ENCODE measurements around the gene RFNG. TPM values are rescaled to one million over a fixed set of nuclear protein-coding genes. Genes with fewer than 3 reads are reported as not detected.

RFNG gene
- polyA plus RNA-seq, 1 experiment: 11.8 TPM

DNA sequence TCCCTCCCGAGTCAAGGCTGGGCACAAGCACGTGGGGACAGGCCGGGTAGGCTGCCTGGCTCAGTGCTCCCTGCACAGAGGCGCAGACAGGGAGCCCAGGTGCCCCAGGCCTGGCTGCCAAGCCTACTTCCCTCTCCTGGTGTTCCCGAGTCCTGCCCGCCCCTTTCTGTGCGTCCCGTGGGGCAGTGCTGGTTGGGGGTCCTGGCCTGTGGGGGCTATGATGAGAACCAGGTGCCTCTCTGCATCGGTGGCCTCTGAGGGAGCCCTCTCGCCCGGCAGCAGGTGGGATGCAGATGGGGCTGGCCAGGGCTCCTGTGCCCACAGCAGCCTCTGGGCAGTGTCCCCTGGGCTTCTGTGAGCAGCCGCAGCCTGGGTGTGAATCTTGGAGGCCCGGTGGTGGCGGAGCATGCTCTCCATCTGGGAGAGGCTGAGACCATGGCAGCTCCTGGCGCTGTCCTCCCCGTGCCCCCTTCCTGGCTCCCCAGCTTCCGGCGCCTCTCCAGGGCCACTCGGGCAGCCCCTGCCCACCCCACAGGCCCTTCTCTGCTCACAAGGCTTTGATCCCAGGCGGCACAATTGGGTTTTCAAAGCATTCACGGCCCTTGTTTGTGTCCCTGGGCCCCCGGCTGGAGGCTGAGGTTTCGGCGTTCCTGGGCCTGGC lies 36.2 kb downstream of the RFNG start:
- POLR2A ChIA-PET: interaction anchor here (0.6 kb wide), 1 partner anchor 25 kb away, joined by 3 read pairs; no protein-coding TSS in a partner anchor
- DNase-seq (ENCODE audit: low read depth, low spot score): no peak
- Histone ChIP-seq H3K27me3 (ENCODE audit: control insufficient read depth, insufficient read depth, low read length) (no peaks in the 10 kb centered on the region), H3K27ac (ENCODE audit: low read depth, low read length) (no peak overlapping the region), H3K9me3 (ENCODE audit: control insufficient read depth, insufficient read depth, low read length) (no peaks in the 10 kb centered on the region; the same call in 1 of the 2 replicates), H3K4me3 (ENCODE audit: low read depth, low read length) (no peak overlapping the region)
- CTCF ChIA-PET: no interaction called here
- TF ChIP-seq, protein P1, sequence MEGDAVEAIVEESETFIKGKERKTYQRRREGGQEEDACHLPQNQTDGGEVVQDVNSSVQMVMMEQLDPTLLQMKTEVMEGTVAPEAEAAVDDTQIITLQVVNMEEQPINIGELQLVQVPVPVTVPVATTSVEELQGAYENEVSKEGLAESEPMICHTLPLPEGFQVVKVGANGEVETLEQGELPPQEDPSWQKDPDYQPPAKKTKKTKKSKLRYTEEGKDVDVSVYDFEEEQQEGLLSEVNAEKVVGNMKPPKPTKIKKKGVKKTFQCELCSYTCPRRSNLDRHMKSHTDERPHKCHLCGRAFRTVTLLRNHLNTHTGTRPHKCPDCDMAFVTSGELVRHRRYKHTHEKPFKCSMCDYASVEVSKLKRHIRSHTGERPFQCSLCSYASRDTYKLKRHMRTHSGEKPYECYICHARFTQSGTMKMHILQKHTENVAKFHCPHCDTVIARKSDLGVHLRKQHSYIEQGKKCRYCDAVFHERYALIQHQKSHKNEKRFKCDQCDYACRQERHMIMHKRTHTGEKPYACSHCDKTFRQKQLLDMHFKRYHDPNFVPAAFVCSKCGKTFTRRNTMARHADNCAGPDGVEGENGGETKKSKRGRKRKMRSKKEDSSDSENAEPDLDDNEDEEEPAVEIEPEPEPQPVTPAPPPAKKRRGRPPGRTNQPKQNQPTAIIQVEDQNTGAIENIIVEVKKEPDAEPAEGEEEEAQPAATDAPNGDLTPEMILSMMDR (IDR thresholded peaks at IDR 0.05; ENCODE audit: low read depth, low read length): no peak

DNA sequence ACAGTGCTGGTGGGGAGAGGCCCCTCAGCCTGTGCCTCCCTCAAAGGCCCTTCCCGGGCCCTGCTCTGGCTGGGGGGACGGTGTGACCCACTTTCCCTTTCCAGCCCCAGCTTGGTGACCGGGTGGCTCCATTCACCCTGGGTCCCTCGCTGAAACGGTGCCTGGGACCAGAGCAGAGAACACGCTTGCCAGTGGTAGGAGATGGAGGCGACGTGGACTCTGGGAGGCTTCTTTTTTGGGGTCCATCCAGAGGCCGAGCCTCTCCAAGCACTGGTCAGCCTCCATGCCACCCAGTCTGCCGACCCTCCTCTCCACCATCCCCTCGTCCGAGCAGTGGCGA lies 36.7 kb downstream of the RFNG start:
- no peaks in the 10 kb centered on the region for H3K27me3 ChIP-seq (ENCODE audit: control insufficient read depth, insufficient read depth, low read length)
- H3K27ac ChIP-seq (ENCODE audit: low read depth, low read length): no peak overlapping the region
- CTCF ChIA-PET: interaction anchor here (1.2 kb wide), 1 partner anchor 55 kb away, joined by 4 read pairs; no protein-coding TSS in a partner anchor
- POLR2A ChIA-PET: interaction anchor here (0.6 kb wide), 1 partner anchor 24 kb away, joined by 3 read pairs; no protein-coding TSS in a partner anchor
- no peak for DNase-seq (ENCODE audit: low read depth, low spot score)
- no peak overlapping the region for H3K4me3 ChIP-seq (ENCODE audit: low read depth, low read length)
- TF ChIP-seq, protein P1 (IDR thresholded peaks at IDR 0.05; ENCODE audit: low read depth, low read length): no peak
- no peaks in the 10 kb centered on the region; the same call in 1 of the 2 replicates for H3K9me3 ChIP-seq (ENCODE audit: control insufficient read depth, insufficient read depth, low read length)

DNA sequence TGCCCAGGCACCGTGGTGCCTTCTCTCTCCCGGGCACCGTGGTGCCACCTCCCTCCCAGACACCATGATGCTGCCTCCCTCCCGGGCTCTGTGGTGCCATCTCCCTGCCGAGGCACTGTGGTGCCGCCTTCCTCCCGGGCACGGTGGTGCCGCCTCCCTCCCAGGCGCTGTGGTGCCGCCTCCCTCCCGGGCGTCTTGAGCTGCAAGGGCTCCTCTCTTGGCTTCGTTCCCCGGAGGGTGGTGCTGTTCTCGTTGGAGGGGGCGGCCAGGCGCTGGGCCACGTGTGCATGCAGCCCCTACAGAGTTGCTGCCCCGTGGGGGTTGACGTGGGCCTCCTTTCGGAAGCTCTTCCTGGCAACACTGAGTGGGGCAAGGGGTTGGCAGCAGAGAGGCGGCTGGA lies 37.2 kb downstream of the RFNG start:
- Histone ChIP-seq H3K27me3 (ENCODE audit: control insufficient read depth, insufficient read depth, low read length) (no peaks in the 10 kb centered on the region), H3K4me3 (ENCODE audit: low read depth, low read length) (no peak overlapping the region), H3K27ac (ENCODE audit: low read depth, low read length) (no peak overlapping the region), H3K9me3 (ENCODE audit: control insufficient read depth, insufficient read depth, low read length) (no peaks in the 10 kb centered on the region; the same call in 1 of the 2 replicates)
- ChIA-PET CTCF (interaction anchor here (1.2 kb wide), 1 partner anchor 55 kb away, joined by 4 read pairs; no protein-coding TSS in a partner anchor), POLR2A (no interaction called here)
- TF ChIP-seq, protein P1 (IDR thresholded peaks at IDR 0.05; ENCODE audit: low read depth, low read length): no peak
- DNase-seq (ENCODE audit: low read depth, low spot score): no peak

DNA sequence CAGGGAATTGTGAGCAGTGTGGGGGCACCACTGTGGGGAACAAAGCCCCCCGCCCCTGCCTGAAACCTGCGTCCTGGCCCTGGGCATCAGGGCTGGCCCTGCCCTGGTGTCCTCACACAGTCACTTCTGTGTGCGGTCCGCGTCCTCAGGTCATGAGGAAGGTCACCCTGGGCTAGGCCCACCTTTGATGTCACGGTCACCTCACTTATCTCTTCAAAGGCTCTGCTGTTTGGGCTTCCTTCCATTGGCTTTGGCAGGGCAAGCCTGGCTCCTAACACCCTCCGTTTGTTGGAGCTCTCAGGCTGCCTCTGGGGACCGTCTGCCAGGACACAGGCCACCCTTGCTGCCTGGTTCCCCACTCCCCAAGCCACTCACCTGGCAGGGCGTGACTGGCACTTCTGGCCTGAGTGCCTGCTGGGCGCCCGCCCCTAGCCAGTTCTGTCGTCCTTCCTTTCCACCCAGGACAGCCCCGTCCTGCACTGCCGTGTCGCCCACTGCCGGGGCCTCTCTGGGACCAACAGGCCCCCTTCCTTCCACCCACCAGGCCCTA lies 37.8 kb downstream of the RFNG start:
- DNase-seq (ENCODE audit: low read depth, low spot score): no peak
- Histone ChIP-seq H3K27ac (ENCODE audit: low read depth, low read length) (no peak overlapping the region), H3K4me3 (ENCODE audit: low read depth, low read length) (no peak overlapping the region), H3K27me3 (ENCODE audit: control insufficient read depth, insufficient read depth, low read length) (no peaks in the 10 kb centered on the region), H3K9me3 (ENCODE audit: control insufficient read depth, insufficient read depth, low read length) (no peaks in the 10 kb centered on the region; the same call in 1 of the 2 replicates)
- ChIA-PET CTCF (interaction anchor here (1.2 kb wide), 1 partner anchor 54 kb away, joined by 4 read pairs; no protein-coding TSS in a partner anchor), POLR2A (no interaction called here)
- TF ChIP-seq, protein P1 (IDR thresholded peaks at IDR 0.05; ENCODE audit: low read depth, low read length): no peak

DNA sequence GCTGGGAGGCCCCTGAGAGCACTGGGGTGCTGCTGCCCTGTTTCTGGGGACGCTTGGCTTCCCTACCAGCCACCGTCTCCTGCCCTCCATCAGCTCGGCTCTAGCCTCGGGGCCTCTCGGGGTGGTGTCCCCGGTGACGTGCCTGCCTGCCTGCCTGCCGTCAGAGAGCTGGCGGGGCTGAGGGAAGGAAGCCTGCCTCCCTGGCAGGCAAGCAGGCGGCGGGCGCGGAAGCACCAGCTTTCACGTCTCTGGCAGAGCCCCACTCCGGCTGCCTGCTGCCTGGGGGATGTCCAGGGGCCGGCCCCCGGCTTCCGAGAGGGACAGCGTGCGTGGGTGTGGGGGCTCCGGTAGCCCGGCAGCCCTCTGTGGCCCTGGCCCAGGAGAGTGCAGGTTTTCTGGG lies 38.3 kb downstream of the RFNG start:
- H3K4me3 ChIP-seq (ENCODE audit: low read depth, low read length): no peak overlapping the region
- H3K27me3 ChIP-seq (ENCODE audit: control insufficient read depth, insufficient read depth, low read length): no peaks in the 10 kb centered on the region
- CTCF ChIA-PET: no interaction called here
- no peak for DNase-seq (ENCODE audit: low read depth, low spot score)
- H3K27ac ChIP-seq (ENCODE audit: low read depth, low read length): no peak overlapping the region
- POLR2A ChIA-PET: no interaction called here
- H3K9me3 ChIP-seq (ENCODE audit: control insufficient read depth, insufficient read depth, low read length): no peaks in the 10 kb centered on the region; the same call in 1 of the 2 replicates
- TF ChIP-seq, protein P1 (IDR thresholded peaks at IDR 0.05; ENCODE audit: low read depth, low read length): no peak
